OCI-LY1 (cell line): ENCODE data around the gene FGF4.

Source experiments
- H2AFZ ChIP-seq: fragments of 200-600 bp; sonication (generic), shearing (Covaris generic); 2 replicates; pipeline ENCODE4 v1.6.0; 2014; ENCODE audit warnings: antibody characterized with exemption, mild to moderate bottlenecking, low read length
- H3F3A ChIP-seq: fragments of 200-600 bp; sonication (generic), shearing (Covaris generic); 2 replicates; pipeline ENCODE4 v1.6.0; 2014; ENCODE audit warnings: mild to moderate bottlenecking, antibody characterized with exemption, low read length, moderate library complexity; ENCODE audit not compliant: insufficient read depth
- H3K27ac ChIP-seq: fragments of 200-600 bp; sonication (generic); 2 replicates; pipeline ENCODE4 v1.5.1; 2014; ENCODE audit warnings: low read length, mixed run types, mild to moderate bottlenecking, low read depth; ENCODE audit not compliant: poor library complexity, severe bottlenecking
- H3K27me3 ChIP-seq: fragments of 200-600 bp; sonication (generic); 2 replicates; pipeline ENCODE4 v1.6.0; 2014; ENCODE audit warnings: antibody characterized with exemption, mild to moderate bottlenecking, low read length, moderate library complexity; ENCODE audit not compliant: insufficient read depth
- H3K36me3 ChIP-seq: fragments of 200-600 bp; sonication (generic); 2 replicates; pipeline ENCODE4 v1.6.1; 2014; ENCODE audit warnings: mild to moderate bottlenecking, antibody characterized with exemption, low read length, moderate library complexity, mixed read lengths; ENCODE audit not compliant: insufficient read depth
- H3K4me1 ChIP-seq: fragments of 200-600 bp; sonication (generic); 2 replicates; pipeline ENCODE4 v1.5.1; 2014; ENCODE audit warnings: mild to moderate bottlenecking, low read length, moderate library complexity; ENCODE audit not compliant: insufficient read depth, severe bottlenecking
- H3K4me2 ChIP-seq: fragments of 200-600 bp; sonication (generic), shearing (Covaris generic); 2 replicates; pipeline ENCODE4 v1.6.1; 2014; ENCODE audit warnings: low read length
- H3K4me3 ChIP-seq: fragments of 200-600 bp; sonication (generic); 2 replicates; pipeline ENCODE4 v1.5.1; 2014; ENCODE audit warnings: low read length, low read depth, mild to moderate bottlenecking, mixed read lengths; ENCODE audit not compliant: poor library complexity, severe bottlenecking
- H3K79me2 ChIP-seq: fragments of 200-600 bp; shearing (Covaris generic); 2 replicates; pipeline ENCODE4 v1.6.1; 2016; ENCODE audit warnings: mixed run types, low read length, mixed read lengths; ENCODE audit not compliant: insufficient read depth
- H3K9ac ChIP-seq: fragments of 200-600 bp; sonication (generic), shearing (Covaris generic); 2 replicates; pipeline ENCODE4 v1.6.1; 2014; ENCODE audit warnings: mild to moderate bottlenecking, low read length, mixed read lengths
- H3K9me2 ChIP-seq: fragments of 200-600 bp; sonication (generic), shearing (Covaris generic); 2 replicates; pipeline ENCODE4 v1.6.1; 2014; ENCODE audit warnings: low read depth, mild to moderate bottlenecking, low read length, mixed read lengths
- H3K9me3 ChIP-seq: fragments of 200-600 bp; shearing (Covaris generic); 2 replicates; pipeline ENCODE4 v1.6.1; 2014; ENCODE audit warnings: low read length, mixed read lengths
- H4K20me1 ChIP-seq: fragments of 200-600 bp; sonication (generic), shearing (Covaris generic); 2 replicates; pipeline ENCODE4 v1.6.0; 2016; ENCODE audit warnings: mild to moderate bottlenecking, low read length; ENCODE audit not compliant: insufficient read depth
- EZH2 ChIP-seq: fragments of 200-600 bp; sonication (generic), shearing (Covaris generic); IDR thresholded peaks from 2 replicates; pipeline ENCODE4 v1.8.0; 2017; ENCODE audit warnings: borderline replicate concordance, mixed run types, mild to moderate bottlenecking, antibody characterized with exemption, low read length, moderate library complexity, mixed read lengths
- TF ChIP-seq, protein P1 (sequence below): fragments of 200-600 bp; sonication (generic), shearing (Covaris generic); IDR thresholded peaks from 2 replicates; pipeline ENCODE4 v1.5.1; 2017; ENCODE audit warnings: mild to moderate bottlenecking, antibody characterized with exemption, low read length, moderate library complexity, mixed read lengths

FGF4 gene

DNA sequence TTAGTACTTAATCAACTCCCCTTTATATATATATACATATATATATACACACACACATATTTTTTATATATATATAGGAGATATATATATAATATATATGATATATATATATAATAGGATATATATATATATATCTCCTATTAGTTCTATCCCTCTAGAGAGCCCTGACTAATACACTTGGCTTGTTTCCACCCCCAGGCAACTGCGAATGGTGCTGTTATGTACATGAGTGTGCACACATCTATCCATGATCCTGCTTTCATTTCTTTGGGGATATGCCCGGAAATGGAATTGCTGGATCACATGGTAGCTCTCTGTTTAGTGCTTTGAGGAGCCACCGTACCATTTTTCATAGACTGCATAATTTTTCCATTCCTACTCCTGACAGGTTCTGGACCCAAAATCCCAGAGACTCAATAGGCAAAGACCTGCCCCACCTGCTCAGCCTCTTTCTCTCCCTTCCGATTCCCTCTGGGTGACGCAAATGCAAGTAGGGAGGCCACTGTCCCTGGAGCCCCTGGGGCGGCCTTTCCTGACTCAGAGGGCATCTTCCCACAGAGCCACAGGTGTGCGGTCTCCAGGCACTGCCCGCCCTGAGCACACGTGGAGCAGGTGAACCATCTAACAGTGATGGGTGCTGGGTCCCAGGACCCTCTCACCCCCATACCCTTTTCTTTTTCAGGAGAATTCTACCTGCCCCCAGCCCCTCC, 32.1 kb upstream of the FGF4 start:
- H4K20me1 ChIP-seq, result no peaks in the 10 kb centered on the region
- no peak overlapping the region for H3K9ac ChIP-seq
- TF ChIP-seq EZH2, result no peak
- TF ChIP-seq, protein P1, sequence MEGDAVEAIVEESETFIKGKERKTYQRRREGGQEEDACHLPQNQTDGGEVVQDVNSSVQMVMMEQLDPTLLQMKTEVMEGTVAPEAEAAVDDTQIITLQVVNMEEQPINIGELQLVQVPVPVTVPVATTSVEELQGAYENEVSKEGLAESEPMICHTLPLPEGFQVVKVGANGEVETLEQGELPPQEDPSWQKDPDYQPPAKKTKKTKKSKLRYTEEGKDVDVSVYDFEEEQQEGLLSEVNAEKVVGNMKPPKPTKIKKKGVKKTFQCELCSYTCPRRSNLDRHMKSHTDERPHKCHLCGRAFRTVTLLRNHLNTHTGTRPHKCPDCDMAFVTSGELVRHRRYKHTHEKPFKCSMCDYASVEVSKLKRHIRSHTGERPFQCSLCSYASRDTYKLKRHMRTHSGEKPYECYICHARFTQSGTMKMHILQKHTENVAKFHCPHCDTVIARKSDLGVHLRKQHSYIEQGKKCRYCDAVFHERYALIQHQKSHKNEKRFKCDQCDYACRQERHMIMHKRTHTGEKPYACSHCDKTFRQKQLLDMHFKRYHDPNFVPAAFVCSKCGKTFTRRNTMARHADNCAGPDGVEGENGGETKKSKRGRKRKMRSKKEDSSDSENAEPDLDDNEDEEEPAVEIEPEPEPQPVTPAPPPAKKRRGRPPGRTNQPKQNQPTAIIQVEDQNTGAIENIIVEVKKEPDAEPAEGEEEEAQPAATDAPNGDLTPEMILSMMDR, result no peak

DNA sequence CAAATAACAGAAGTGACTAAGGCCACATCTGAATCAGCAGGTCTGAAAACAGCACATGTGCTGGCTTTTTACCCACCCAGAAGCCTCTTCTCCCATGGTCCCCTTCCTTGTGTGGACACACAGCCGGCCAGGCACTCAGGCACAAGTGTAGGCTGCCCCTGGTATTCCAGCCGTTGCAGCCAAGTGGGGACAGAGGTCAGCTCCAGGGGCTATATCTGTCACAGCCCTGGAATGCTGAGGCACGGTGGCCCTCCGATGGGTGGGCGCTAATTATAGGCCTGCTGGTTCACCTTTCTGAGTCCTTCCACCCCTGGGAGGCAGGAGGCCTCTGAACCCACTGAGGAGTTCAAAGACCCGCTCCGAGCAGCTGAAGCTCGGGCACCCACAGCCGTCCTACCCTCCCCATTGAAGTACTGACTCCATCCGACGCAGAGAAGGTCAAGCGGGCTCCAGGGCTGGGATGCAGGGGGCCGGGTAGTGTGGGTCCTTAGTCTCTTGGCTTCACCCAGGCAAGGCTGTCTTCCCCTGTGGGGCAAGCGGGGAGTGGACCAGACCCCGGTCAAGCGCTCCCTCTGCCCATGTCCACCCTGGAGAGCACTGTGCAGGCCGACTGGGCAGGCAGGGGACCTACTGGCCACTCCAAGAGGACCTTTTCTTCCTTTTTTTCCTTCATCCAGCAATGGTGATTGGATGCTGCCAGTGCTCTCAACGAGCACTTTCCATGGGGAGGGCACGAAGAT, 29.8 kb upstream of the FGF4 start:
- Histone ChIP-seq H3K27me3 (peaks cover 9% of the 10 kb centered on the region; the same call in 1 of the 2 replicates), H2AFZ (no peak overlapping the region), H3K9ac (no peak overlapping the region), H3F3A (no peaks in the 10 kb centered on the region), H3K27ac (no peak overlapping the region), H3K4me2 (no peak overlapping the region), H3K79me2 (no peaks in the 10 kb centered on the region), H3K36me3 (no peaks in the 10 kb centered on the region), H4K20me1 (no peaks in the 10 kb centered on the region), H3K4me3 (no peak overlapping the region), H3K9me3 (no peaks in the 10 kb centered on the region), H3K9me2 (no peaks in the 10 kb centered on the region), H3K4me1 (no peaks in the 10 kb centered on the region)
- no peak for TF ChIP-seq EZH2
- TF ChIP-seq, protein P1, result no peak

More for the DNA sequence above, 32.1 kb upstream of the FGF4 start:
- Histone ChIP-seq H3K4me1 (no peaks in the 10 kb centered on the region), H3K27ac (no peak overlapping the region), H3K36me3 (no peaks in the 10 kb centered on the region), H2AFZ (no peak overlapping the region), H3K9me2 (no peaks in the 10 kb centered on the region), H3K9me3 (no peaks in the 10 kb centered on the region), H3K79me2 (no peaks in the 10 kb centered on the region), H3K4me3 (no peak overlapping the region), H3F3A (no peaks in the 10 kb centered on the region), H3K27me3 (peaks cover 9% of the 10 kb centered on the region; the same call in 1 of the 2 replicates), H3K4me2 (no peak overlapping the region)

DNA sequence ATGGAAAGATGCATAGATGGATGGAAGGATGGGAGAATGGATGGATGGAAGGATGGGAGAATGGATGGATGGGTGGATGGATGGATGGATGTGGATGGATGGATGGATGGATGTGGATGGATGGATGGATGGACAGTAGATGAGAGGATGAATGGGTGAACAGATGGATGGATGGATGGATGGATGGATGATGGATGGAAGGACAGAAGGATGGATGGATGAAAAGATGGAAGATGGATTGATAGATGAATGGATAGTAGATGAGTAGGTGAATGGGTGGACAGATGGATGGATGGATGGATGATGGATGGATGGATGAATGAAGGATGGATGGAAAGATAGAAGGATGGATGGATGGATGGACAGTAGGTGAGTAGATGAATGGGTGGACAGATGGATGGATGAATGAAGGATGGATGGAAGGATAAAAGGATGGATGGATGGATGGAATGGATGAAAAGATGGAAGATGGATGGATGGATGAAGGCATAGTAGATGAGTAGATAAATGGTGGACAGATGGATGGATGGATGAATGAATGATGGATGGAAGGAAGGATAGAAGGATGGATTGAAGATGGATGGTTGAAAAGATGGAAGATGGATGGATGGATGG, 28.6 kb upstream of the FGF4 start:
- no peak overlapping the region for H3K9ac ChIP-seq
- H3K79me2 ChIP-seq, result no peaks in the 10 kb centered on the region
- H3F3A ChIP-seq, result no peaks in the 10 kb centered on the region
- no peaks in the 10 kb centered on the region for H3K9me2 ChIP-seq
- no peaks in the 10 kb centered on the region for H4K20me1 ChIP-seq
- H3K9me3 ChIP-seq, result no peaks in the 10 kb centered on the region
- H3K36me3 ChIP-seq, result no peaks in the 10 kb centered on the region
- no peak overlapping the region for H3K4me3 ChIP-seq
- H3K4me2 ChIP-seq, result no peak overlapping the region
- H3K27ac ChIP-seq, result no peak overlapping the region
- peaks cover 9% of the 10 kb centered on the region; the same call in 1 of the 2 replicates for H3K27me3 ChIP-seq
- no peak for TF ChIP-seq EZH2
- TF ChIP-seq, protein P1, result no peak
- H3K4me1 ChIP-seq, result no peaks in the 10 kb centered on the region
- H2AFZ ChIP-seq, result no peak overlapping the region
